Measurements from ENCODE around the gene CLDN16. TPM values are rescaled to one million over a fixed set of nuclear protein-coding genes. Genes with fewer than 3 reads are reported as not detected.

Gene CLDN16
- total RNA-seq, 1 experiment from 2014 or later, result not detected

DNA sequence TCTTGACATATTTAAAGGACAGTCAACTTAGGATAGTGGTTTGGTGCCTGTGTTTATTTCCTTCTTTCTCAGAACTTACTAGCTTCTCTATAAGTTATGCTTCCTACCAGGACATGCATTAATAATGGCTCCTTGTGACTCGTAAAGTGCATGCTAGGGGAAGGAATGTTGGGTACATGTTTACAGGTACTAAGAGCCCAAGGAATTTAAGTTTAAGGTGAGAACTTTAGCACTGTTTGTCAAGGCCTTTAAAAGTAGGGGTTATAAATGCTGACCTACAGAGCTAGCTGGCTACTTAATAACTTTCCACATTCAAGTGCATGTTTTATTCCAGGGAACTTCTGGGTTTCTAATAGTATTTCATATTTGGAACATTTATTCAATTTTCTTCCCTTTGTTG is 61.8 kb downstream of the CLDN16 start, which contains the start of gene TMEM207:
Gene TMEM207, minus strand, starts transcription at position 101 of the 400 bp plus-strand sequence. Its CDS starts 92 bp downstream, at position 9.
- Histone ChIP-seq H3K4me2 (ENCODE audit: low read length) (no peak within 1 kb of the TSS), H3K79me2 (ENCODE audit: insufficient read depth, low read length) (no peaks in the 10 kb centered on the region), H3K4me1 (ENCODE audit: control insufficient read depth in 1 of 2, insufficient read depth in 2 of 2, low read length in 2 of 2) (no peaks in the 10 kb centered on the region), H3K36me3 (ENCODE audit: control insufficient read depth in 1 of 2, insufficient read depth in 2 of 2, low read length in 2 of 2) (no peaks in the 10 kb centered on the region), H3K27me3 (ENCODE audit: insufficient read depth, low read length) (no peaks in the 10 kb centered on the region), H3K9me3 (ENCODE audit: control insufficient read depth in 1 of 2, insufficient read depth in 1 of 2, low read depth in 1 of 2, low read length in 2 of 2) (no peaks in the 10 kb centered on the region), H3K9me2 (ENCODE audit: insufficient read depth) (no peaks in the 10 kb centered on the region), H3K4me3 (replicated peaks in 1 of 2; ENCODE audit: low read depth in 1 of 2, low read length in 2 of 2) (no peak within 1 kb of the TSS), H4K20me1 (ENCODE audit: insufficient read depth) (no peaks in the 10 kb centered on the region), H3K9ac (ENCODE audit: low read length) (no peak within 1 kb of the TSS), H2AFZ (ENCODE audit: low read depth, low read length, poor library complexity, severe bottlenecking) (no peak within 1 kb of the TSS), H3K27ac (ENCODE audit: low read depth, low read length) (no peak within 1 kb of the TSS)
- ATAC-seq, result no peak
- no peak for TF ChIP-seq SIN3A (IDR thresholded peaks at IDR 0.05; ENCODE audit: low read depth)
- no peak for TF ChIP-seq TCF7L2 (IDR thresholded peaks at IDR 0.05; ENCODE audit: borderline replicate concordance, extremely low read depth, insufficient read depth, insufficient read length)
- no peak for TF ChIP-seq ZNF274 (IDR thresholded peaks at IDR 0.05; ENCODE audit: low read depth, low read length)
- no peak for TF ChIP-seq POLR2A (IDR thresholded peaks at IDR 0.05; ENCODE audit: borderline replicate concordance, extremely low read depth, insufficient read depth, insufficient read length)
- TF ChIP-seq EZH2phosphoT487 (IDR thresholded peaks at IDR 0.05; ENCODE audit: borderline replicate concordance), result no peak
- no peak for TF ChIP-seq EGR1 (IDR thresholded peaks at IDR 0.05; ENCODE audit: low read depth)
- TF ChIP-seq, protein P1, sequence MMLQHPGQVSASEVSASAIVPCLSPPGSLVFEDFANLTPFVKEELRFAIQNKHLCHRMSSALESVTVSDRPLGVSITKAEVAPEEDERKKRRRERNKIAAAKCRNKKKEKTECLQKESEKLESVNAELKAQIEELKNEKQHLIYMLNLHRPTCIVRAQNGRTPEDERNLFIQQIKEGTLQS (IDR thresholded peaks at IDR 0.05), result no peak
- TF ChIP-seq POLR2AphosphoS5 (IDR thresholded peaks at IDR 0.05; ENCODE audit: low read depth, low read length), result no peak
- TF ChIP-seq FOSL1 (IDR thresholded peaks at IDR 0.05; ENCODE audit: low read depth), result no peak
- TF ChIP-seq, protein P2, sequence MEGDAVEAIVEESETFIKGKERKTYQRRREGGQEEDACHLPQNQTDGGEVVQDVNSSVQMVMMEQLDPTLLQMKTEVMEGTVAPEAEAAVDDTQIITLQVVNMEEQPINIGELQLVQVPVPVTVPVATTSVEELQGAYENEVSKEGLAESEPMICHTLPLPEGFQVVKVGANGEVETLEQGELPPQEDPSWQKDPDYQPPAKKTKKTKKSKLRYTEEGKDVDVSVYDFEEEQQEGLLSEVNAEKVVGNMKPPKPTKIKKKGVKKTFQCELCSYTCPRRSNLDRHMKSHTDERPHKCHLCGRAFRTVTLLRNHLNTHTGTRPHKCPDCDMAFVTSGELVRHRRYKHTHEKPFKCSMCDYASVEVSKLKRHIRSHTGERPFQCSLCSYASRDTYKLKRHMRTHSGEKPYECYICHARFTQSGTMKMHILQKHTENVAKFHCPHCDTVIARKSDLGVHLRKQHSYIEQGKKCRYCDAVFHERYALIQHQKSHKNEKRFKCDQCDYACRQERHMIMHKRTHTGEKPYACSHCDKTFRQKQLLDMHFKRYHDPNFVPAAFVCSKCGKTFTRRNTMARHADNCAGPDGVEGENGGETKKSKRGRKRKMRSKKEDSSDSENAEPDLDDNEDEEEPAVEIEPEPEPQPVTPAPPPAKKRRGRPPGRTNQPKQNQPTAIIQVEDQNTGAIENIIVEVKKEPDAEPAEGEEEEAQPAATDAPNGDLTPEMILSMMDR (IDR thresholded peaks at IDR 0.05 in 2 of 3, conservative IDR thresholded peaks at IDR 0.05 in 1 of 3; ENCODE audit: borderline replicate concordance in 1 of 3, insufficient read depth in 1 of 3, low read depth in 2 of 3, low read length in 2 of 3), result no peak
- TF ChIP-seq JUND (IDR thresholded peaks at IDR 0.05), result no peak
- TF ChIP-seq SP1 (IDR thresholded peaks at IDR 0.05; ENCODE audit: low read depth), result no peak
- no peak for TF ChIP-seq EZH2 (IDR thresholded peaks at IDR 0.05)
- no peak for TF ChIP-seq ZFX (IDR thresholded peaks at IDR 0.05)
- TF ChIP-seq, protein P3, sequence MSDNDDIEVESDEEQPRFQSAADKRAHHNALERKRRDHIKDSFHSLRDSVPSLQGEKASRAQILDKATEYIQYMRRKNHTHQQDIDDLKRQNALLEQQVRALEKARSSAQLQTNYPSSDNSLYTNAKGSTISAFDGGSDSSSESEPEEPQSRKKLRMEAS (IDR thresholded peaks at IDR 0.05), result no peak
- TF ChIP-seq YY1 (IDR thresholded peaks at IDR 0.05; ENCODE audit: extremely low read depth, insufficient replicate concordance, low read depth, low read length), result no peak
- TF ChIP-seq CEBPB (IDR thresholded peaks at IDR 0.05; ENCODE audit: low read depth), result no peak
- no TSS peak for BruUV-seq (replicated peaks)
- ChIA-PET RAD21 (ENCODE audit: low non-redundant PET in 1 of 2, low total read pairs in 2 of 2, uncharacterized antibody in 2 of 2, unreplicated experiment in 2 of 2) (no interaction called here), CTCF (no interaction called here), POLR2A (no interaction called here)
- intact Hi-C loops (cut with micrococcal nuclease), result no loop called here
- DNase-seq (ENCODE audit: low read depth, low spot score), result no peak

Data from HCT116 (cell line).